ENCODE data around the gene MYO1B. TPM values are rescaled to one million over a fixed set of nuclear protein-coding genes. Genes with fewer than 3 reads are reported as not detected.

Gene MYO1B
- total and polyA plus RNA-seq, 2 of the 8 experiments (the other 6 are each of a cell fraction or from before 2014, with no cell fraction given), result 15.5 to 61.2 TPM

DNA sequence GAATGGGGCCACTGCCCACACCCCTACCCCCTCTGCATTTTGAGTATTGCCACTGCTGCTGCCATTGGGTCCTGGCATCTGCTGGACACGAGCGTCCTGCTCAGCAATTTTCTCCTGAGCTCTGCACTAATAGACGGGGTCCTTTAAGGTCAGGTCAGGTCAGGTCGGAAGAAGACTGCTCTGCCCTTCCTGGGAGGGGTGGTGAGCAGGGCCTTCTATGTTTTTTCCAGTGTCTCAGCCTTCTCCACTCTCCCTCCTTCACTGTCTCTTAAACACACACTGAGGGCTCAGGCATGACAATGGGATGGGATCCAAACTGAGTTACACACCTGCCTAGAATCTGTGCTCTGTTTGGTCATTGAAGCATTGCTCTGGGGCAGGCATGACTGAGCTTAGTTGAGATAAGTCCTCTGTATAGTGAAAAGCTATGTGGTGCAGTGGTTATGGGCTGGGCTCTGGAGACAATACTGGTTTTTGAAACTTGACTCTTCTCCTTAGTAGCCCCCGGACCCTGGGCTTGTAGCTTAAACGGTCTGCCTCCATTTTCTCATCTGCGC is 10.6 kb downstream of the MYO1B start:
- Histone ChIP-seq H2BK12ac (ENCODE audit: low read depth, low read length) (no peak overlapping the region), H3K79me1 (ENCODE audit: low read depth, low read length) (peaks cover 5% of the 10 kb centered on the region), H4K5ac (ENCODE audit: insufficient read length, low read depth, low read length) (no peak overlapping the region), H3K4me3 (ENCODE audit: extremely low read depth in 1 of 4, insufficient read depth in 2 of 4, low read depth in 3 of 4, low read length in 4 of 4) (no peak overlapping the region), H3K56ac (replicated peaks; ENCODE audit: insufficient read length, low read depth, low read length) (no peak overlapping the region), H2AFZ (ENCODE audit: low read length) (no peak overlapping the region), H3K23me2 (ENCODE audit: low read depth, low read length) (no peaks in the 10 kb centered on the region), H4K8ac (ENCODE audit: extremely low read depth, insufficient read depth, low read length) (no peak overlapping the region), H3K27me3 (replicated peaks in 1 of 4; ENCODE audit: control insufficient read depth in 3 of 4, extremely low read depth in 1 of 4, insufficient read depth in 3 of 4, low read length in 3 of 4) (no peaks in the 10 kb centered on the region), H4K20me1 (replicated peaks in 1 of 2; ENCODE audit: control insufficient read depth in 1 of 2, insufficient read depth in 2 of 2, low read length in 2 of 2) (peaks cover 14 to 18% of the 10 kb centered on the region in 2 experiments), H3K23ac (ENCODE audit: insufficient read length) (no peak overlapping the region), H3K4me1 (replicated peaks in 1 of 4; ENCODE audit: control insufficient read depth in 3 of 4, insufficient read depth in 4 of 4, low read length in 3 of 4) (peaks cover 2 to 11% (median 8%) of the 10 kb centered on the region in 4 experiments; a peak in 6 of 7 replicates), H3K9ac (replicated peaks in 1 of 4; ENCODE audit: extremely low read depth in 1 of 4, low read depth in 3 of 4, low read length in 3 of 4) (no peak overlapping the region), H2BK120ac (replicated peaks; ENCODE audit: low read depth, low read length) (no peak overlapping the region), H3K4me2 (ENCODE audit: insufficient read depth in 1 of 2, low read depth in 2 of 2, low read length in 2 of 2) (peak overlapping the region in 1 of 2 experiments; percentile 38; a peak in 1 of 4 replicates), H2BK15ac (ENCODE audit: low read length) (no peak overlapping the region), H3K36me3 (ENCODE audit: control insufficient read depth in 2 of 4, insufficient read depth in 4 of 4, low read length in 3 of 4) (no peaks in the 10 kb centered on the region), H3K79me2 (ENCODE audit: control insufficient read depth in 1 of 2, insufficient read depth in 2 of 2, low read length in 2 of 2) (peaks cover 18 to 100% of the 10 kb centered on the region in 2 experiments), H2BK5ac (ENCODE audit: low read depth, low read length) (no peak overlapping the region), H3K14ac (ENCODE audit: insufficient read length) (no peak overlapping the region), H3K27ac (ENCODE audit: low read depth, low read length) (no peak overlapping the region), H3K18ac (ENCODE audit: extremely low read depth, low read length) (no peak overlapping the region), H2BK20ac (ENCODE audit: low read length) (no peak overlapping the region), H4K91ac (replicated peaks; ENCODE audit: insufficient read length, low read length) (no peak overlapping the region), H3K9me3 (ENCODE audit: insufficient read depth in 2 of 2, low read depth in 1 of 2, low read length in 1 of 2) (no peaks in the 10 kb centered on the region), H2AK5ac (ENCODE audit: low read depth, low read length) (peak overlapping the region; percentile 54; the same call in 1 of the 2 replicates), H3K4ac (replicated peaks; ENCODE audit: insufficient read length, low read depth, low read length) (no peak overlapping the region)
- no peak for DNase-seq (ENCODE audit: low read depth in 1 of 2, low spot score in 2 of 2)
- ChIA-PET CTCF (ENCODE audit: partially characterized antibody) (interaction anchor here (0.5 to 1.7 kb wide), 4 partner anchors 10 to 44 kb away, joined by 3 to 10 read pairs (median 5); no protein-coding TSS in a partner anchor), POLR2A (ENCODE audit: partially characterized antibody) (interaction anchor here (1.0 to 1.3 kb wide), 3 partner anchors 10 to 18 kb away, joined by 4 to 8 read pairs (median 5); partner anchors contain the start of gene MYO1B)
- WGBS, 2 experiments (ENCODE audit: extremely low coverage in 1 of 2, insufficient coverage in 1 of 2, insufficient read length in 1 of 2, insufficient replicate concordance in 2 of 2, low coverage in 1 of 2, low lambda C conversion rate in 2 of 2, missing lambda C conversion rate in 1 of 2), result 79% methylated on average over 7 of the region's 7 CpGs; no CpG with 5 or more reads in 1 of the 2 experiments
- no peak for FAIRE-seq
- no peak for TF ChIP-seq GTF2F1 (IDR thresholded peaks at IDR 0.05; ENCODE audit: borderline replicate concordance, low read depth, low read length)

Measured in H1 (cell line).